ENCODE results near the gene TMEM54.
A peak's percentile ranks its signal among the peaks of the same experiment; 100 is the strongest.

The TMEM54 gene

GRCh38 chr1:32900956-32901822, at the start of gene TMEM54:
TSS of gene TMEM54 (minus strand) at chr1:32901389. CDS start at chr1:32901238, 151 bp downstream.
- FAIRE-seq, result no peak

GRCh38 chr1:32949519-32949918, 48.3 kb upstream of the TMEM54 start:
- FAIRE-seq, result no peak

- peak; percentile 82 for FAIRE-seq
These were observed 47.7 kb upstream of the TMEM54 start for GRCh38 chr1:32948905-32949304.

- no peak for FAIRE-seq
These were observed 47.2 kb upstream of the TMEM54 start for GRCh38 chr1:32948390-32948722.

- FAIRE-seq, result no peak
These were observed 46.6 kb upstream of the TMEM54 start for GRCh38 chr1:32947669-32948389.

- FAIRE-seq, result no peak
These were observed 45.2 kb upstream of the TMEM54 start for GRCh38 chr1:32946413-32946812.

GRCh38 chr1:32944180-32944579, 43.0 kb upstream of the TMEM54 start:
- no peak for FAIRE-seq

- no peak for FAIRE-seq
These were observed 38.6 kb upstream of the TMEM54 start for GRCh38 chr1:32939655-32940371.

GRCh38 chr1:32937061-32937460, 35.9 kb upstream of the TMEM54 start:
- no peak for FAIRE-seq

GRCh38 chr1:32934535-32934934, 33.3 kb upstream of the TMEM54 start:
- FAIRE-seq, result no peak

- peak; percentile 33 for FAIRE-seq
These were observed 32.6 kb upstream of the TMEM54 start for GRCh38 chr1:32933742-32934322.

GRCh38 chr1:32931760-32932159, 30.6 kb upstream of the TMEM54 start:
- FAIRE-seq, result no peak

- FAIRE-seq, result no peak
These were observed 28.2 kb upstream of the TMEM54 start for GRCh38 chr1:32929366-32929765.

GRCh38 chr1:32928715-32929114, 27.5 kb upstream of the TMEM54 start:
- no peak for FAIRE-seq

GRCh38 chr1:32928285-32928684, 27.1 kb upstream of the TMEM54 start:
- FAIRE-seq, result no peak

GRCh38 chr1:32927441-32927840, 26.3 kb upstream of the TMEM54 start:
- no peak for FAIRE-seq

- no peak for FAIRE-seq
These were observed 25.4 kb upstream of the TMEM54 start for GRCh38 chr1:32926562-32926961.

- no peak for FAIRE-seq
These were observed 24.4 kb upstream of the TMEM54 start for GRCh38 chr1:32925403-32926162.

GRCh38 chr1:32924881-32925344, 23.7 kb upstream of the TMEM54 start:
- FAIRE-seq, result no peak

GRCh38 chr1:32920833-32921232, 19.6 kb upstream of the TMEM54 start:
- no peak for FAIRE-seq

GRCh38 chr1:32919811-32920733, 18.9 kb upstream of the TMEM54 start:
- FAIRE-seq, result no peak

Measured in colon (tissue), 2 donors.